H1 (cell line): ENCODE measurements around the gene RABL6. TPM values are rescaled to one million over a fixed set of nuclear protein-coding genes. Genes with fewer than 3 reads are reported as not detected.

ENCODE experiments used
- CTCF ChIA-PET: fragments of 300-600 bp; sonication (Branson Sonifier 250); formaldehyde crosslinking; loops from one replicate; lab custom pipeline; 2021; ENCODE audit not compliant: partially characterized antibody; lab: Charles Lee
- POLR2A ChIA-PET: fragments of 300-600 bp; sonication (Branson Sonifier 250); formaldehyde crosslinking; loops from one replicate; lab custom pipeline; 2021; ENCODE audit warnings: inconsistent platforms; ENCODE audit not compliant: partially characterized antibody; lab: Charles Lee
- DNase-seq, 2 experiments: peaks; one replicate each; pipeline versions ENCODE4 v3.0.0 to v3.0.0-alpha.2; 2010 to 2022; ENCODE audit warnings: low spot score in 2 of 2, low read depth in 1 of 2, mixed read lengths in 1 of 2
- FAIRE-seq: peaks from 2 replicates; lab custom pipeline; 2011; peaks lifted over from hg19 to GRCh38; lab: Jason Lieb, UNC
- H2AFZ ChIP-seq: 2 replicates; pipeline ENCODE4 v1.8.1; 2012; ENCODE audit warnings: low read length, inconsistent platforms
- H2AK5ac ChIP-seq: 2 replicates; pipeline ENCODE4 v1.6.1; 2013; ENCODE audit warnings: low read depth, low read length
- H2BK120ac ChIP-seq: replicated peaks from 2 replicates; pipeline ENCODE3; 2013; ENCODE audit warnings: low read depth, low read length, inconsistent platforms
- H2BK12ac ChIP-seq: 2 replicates; pipeline ENCODE4 v1.6.1; 2013; ENCODE audit warnings: low read depth, low read length
- H2BK15ac ChIP-seq: 2 replicates; pipeline ENCODE4 v1.6.1; 2013; ENCODE audit warnings: low read length
- H2BK20ac ChIP-seq: 2 replicates; pipeline ENCODE4 v1.6.1; 2013; ENCODE audit warnings: low read length
- H2BK5ac ChIP-seq: 2 replicates; pipeline ENCODE4 v1.6.1; 2013; ENCODE audit warnings: low read depth, low read length
- H3K14ac ChIP-seq: 2 replicates; pipeline ENCODE4 v1.6.1; 2013; ENCODE audit warnings: inconsistent platforms; ENCODE audit not compliant: insufficient read length
- H3K18ac ChIP-seq: 2 replicates; pipeline ENCODE4 v1.6.1; 2013; ENCODE audit warnings: low read length; ENCODE audit errors: extremely low read depth
- H3K23ac ChIP-seq: 2 replicates; pipeline ENCODE4 v1.6.1; 2013; ENCODE audit warnings: inconsistent platforms; ENCODE audit not compliant: insufficient read length
- H3K23me2 ChIP-seq: 2 replicates; pipeline ENCODE4 v1.6.1; 2013; ENCODE audit warnings: low read depth, low read length
- H3K27ac ChIP-seq: 2 replicates; pipeline ENCODE4 v1.6.1; 2011; ENCODE audit warnings: low read depth, low read length, inconsistent platforms
- H3K27me3 ChIP-seq, 4 experiments: replicated peaks in 1 of 4; 1 replicate in 1 of 4; 2 replicates in 3 of 4; pipeline versions ENCODE4 v1.6.1 to v1.8.1; 2011 to 2013; ENCODE audit warnings: low read length in 3 of 4, mild to moderate bottlenecking in 3 of 4, inconsistent platforms in 2 of 4, mixed read lengths in 2 of 4, moderate library complexity in 1 of 4; ENCODE audit not compliant: control insufficient read depth in 3 of 4, insufficient read depth in 3 of 4; ENCODE audit errors: extremely low read depth in 1 of 4
- H3K36me3 ChIP-seq, 4 experiments: 2 replicates each; pipeline versions ENCODE4 v1.6.1 to v1.8.1; 2011 to 2013; ENCODE audit warnings: mild to moderate bottlenecking in 4 of 4, low read length in 3 of 4, moderate library complexity in 2 of 4, control low read depth in 1 of 4, inconsistent platforms in 1 of 4; ENCODE audit not compliant: insufficient read depth in 4 of 4, control insufficient read depth in 2 of 4
- H3K4ac ChIP-seq: replicated peaks from 2 replicates; pipeline ENCODE3; 2013; ENCODE audit warnings: low read length, low read depth, mixed read lengths, inconsistent platforms; ENCODE audit not compliant: insufficient read length
- H3K4me1 ChIP-seq, 4 experiments: replicated peaks in 1 of 4; 1 replicate in 1 of 4; 2 replicates in 3 of 4; pipeline versions ENCODE4 v1.6.1 to v1.8.1; 2011 to 2013; ENCODE audit warnings: low read length in 3 of 4, inconsistent platforms in 2 of 4, mixed read lengths in 1 of 4; ENCODE audit not compliant: insufficient read depth in 4 of 4, control insufficient read depth in 3 of 4
- H3K4me2 ChIP-seq, 2 experiments: 2 replicates each; pipeline versions ENCODE4 v1.6.1 to v1.8.1; 2011 to 2013; ENCODE audit warnings: low read depth in 2 of 2, low read length in 2 of 2, control low read depth in 1 of 2, inconsistent platforms in 1 of 2, mild to moderate bottlenecking in 1 of 2; ENCODE audit not compliant: insufficient read depth in 1 of 2
- H3K4me3 ChIP-seq, 4 experiments: fragments of 200-600, 300-600 bp in 1 of 4; sonication (generic), shearing (Covaris generic), sonication (Bioruptor Twin) in 1 of 4; 2 replicates each; pipeline versions ENCODE4 v1.5.1 to v1.8.1; 2011 to 2016; ENCODE audit warnings: low read length in 4 of 4, low read depth in 3 of 4, control low read depth in 2 of 4, inconsistent platforms in 2 of 4, mild to moderate bottlenecking in 2 of 4, mixed read lengths in 1 of 4, moderate library complexity in 1 of 4; ENCODE audit not compliant: insufficient read depth in 2 of 4; ENCODE audit errors: extremely low read depth in 1 of 4
- H3K56ac ChIP-seq: replicated peaks from 2 replicates; pipeline ENCODE3; 2013; ENCODE audit warnings: low read depth, mild to moderate bottlenecking, mixed read lengths, low read length, inconsistent platforms; ENCODE audit not compliant: insufficient read length
- H3K79me1 ChIP-seq: 2 replicates; pipeline ENCODE4 v1.6.1; 2013; ENCODE audit warnings: low read depth, low read length, control low read depth
- H3K79me2 ChIP-seq, 2 experiments: 2 replicates each; pipeline versions ENCODE4 v1.6.1 to v1.8.1; 2012 to 2013; ENCODE audit warnings: low read length in 2 of 2, mild to moderate bottlenecking in 2 of 2, inconsistent platforms in 1 of 2; ENCODE audit not compliant: insufficient read depth in 2 of 2, control insufficient read depth in 1 of 2
- H3K9ac ChIP-seq, 4 experiments: replicated peaks in 1 of 4; 1 replicate in 1 of 4; 2 replicates in 3 of 4; pipeline versions ENCODE4 v1.6.1 to v1.8.1; 2011 to 2013; ENCODE audit warnings: low read depth in 3 of 4, low read length in 3 of 4, control low read depth in 2 of 4, mild to moderate bottlenecking in 2 of 4, moderate library complexity in 2 of 4, inconsistent platforms in 1 of 4; ENCODE audit errors: extremely low read depth in 1 of 4
- H3K9me3 ChIP-seq, 2 experiments: 2 replicates each; pipeline versions ENCODE4 v1.6.1 to v1.8.1; 2012 to 2013; ENCODE audit warnings: mild to moderate bottlenecking in 2 of 2, moderate library complexity in 2 of 2, control low read depth in 1 of 2, inconsistent platforms in 1 of 2, low read depth in 1 of 2, low read length in 1 of 2, mixed read lengths in 1 of 2; ENCODE audit not compliant: insufficient read depth in 2 of 2
- H4K20me1 ChIP-seq, 2 experiments: replicated peaks in 1 of 2; 2 replicates each; pipeline versions ENCODE3 to v1.8.1; 2011 to 2013; ENCODE audit warnings: inconsistent platforms in 2 of 2, low read length in 2 of 2, mild to moderate bottlenecking in 1 of 2; ENCODE audit not compliant: insufficient read depth in 2 of 2, control insufficient read depth in 1 of 2
- H4K5ac ChIP-seq: 2 replicates; pipeline ENCODE4 v1.6.1; 2013; ENCODE audit warnings: low read length, low read depth, mixed read lengths, inconsistent platforms; ENCODE audit not compliant: insufficient read length
- H4K8ac ChIP-seq: 2 replicates; pipeline ENCODE4 v1.8.0; 2013; ENCODE audit warnings: mild to moderate bottlenecking, moderate library complexity, low read length, inconsistent platforms; ENCODE audit not compliant: insufficient read depth; ENCODE audit errors: extremely low read depth
- H4K91ac ChIP-seq: replicated peaks from 2 replicates; pipeline ENCODE3; 2013; ENCODE audit warnings: low read length, mixed read lengths, inconsistent platforms; ENCODE audit not compliant: insufficient read length
- EGR1 ChIP-seq: IDR thresholded peaks from 2 replicates; pipeline ENCODE4 v1.6.1; 2011; ENCODE audit warnings: low read depth, low read length, borderline replicate concordance
- GABPA ChIP-seq: IDR thresholded peaks from 2 replicates; pipeline ENCODE4 v1.6.1; 2011; ENCODE audit warnings: mild to moderate bottlenecking, low read length, moderate library complexity, borderline replicate concordance; ENCODE audit not compliant: insufficient read depth
- HDAC2 ChIP-seq, 2 experiments: fragments of 300-600 bp in 1 of 2; sonication (generic) in 1 of 2; IDR thresholded peaks; 2 replicates each; pipeline ENCODE4 v1.6.1; 2011 to 2012; ENCODE audit warnings: low read depth in 2 of 2, low read length in 2 of 2, mild to moderate bottlenecking in 2 of 2, moderate library complexity in 2 of 2, borderline replicate concordance in 1 of 2, inconsistent platforms in 1 of 2
- WGBS, 2 experiments: shearing (Covaris generic) in 1 of 2; methylation state at CpG; one replicate each; pipeline versions ENCODE4 v1.1.6 to v1.1.7; 2013 to 2015; ENCODE audit warnings: low lambda C conversion rate in 2 of 2, mixed read lengths in 2 of 2, inconsistent platforms in 1 of 2, low coverage in 1 of 2, missing lambda C conversion rate in 1 of 2; ENCODE audit not compliant: insufficient replicate concordance in 2 of 2, insufficient coverage in 1 of 2, insufficient read length in 1 of 2; ENCODE audit errors: extremely low coverage in 1 of 2, missing lambda C conversion rate in 1 of 2; 5-methylcytosine and 5-hydroxymethylcytosine counted together
- polyA plus RNA-seq, 7 experiments: library from polyadenylated mRNA; depleted of rRNA in 3 of 7; stranded (reverse) in 5 of 7; unstranded in 2 of 7; fragments of >200 nt in 5 of 7; fragments of 200-250 nt in 2 of 7; gene quantifications; 1 replicate in 5 of 7; 2 replicates in 1 of 7; 4 replicates in 1 of 7; pipeline versions ENCODE4 v1.2.1 to v1.2.3, GENCODE V29; 2011 to 2013; ENCODE audit warnings: missing spikeins in 2 of 7, mixed read lengths in 2 of 7
- total RNA-seq: library from RNA; stranded (reverse); fragmentation: NEBNext Ultra II Directional; extraction: Animal tissue kit (Norgen Biotek cat#: 25700); gene quantifications from 2 replicates; pipeline ENCODE4 v1.2.1, GENCODE V29; 2021
- TF ChIP-seq, protein P1 (sequence below): IDR thresholded peaks from 2 replicates; pipeline ENCODE4 v1.6.1; 2012; ENCODE audit warnings: low read length, inconsistent platforms

RABL6 gene
- total and polyA plus RNA-seq, 2 of the 8 experiments (the other 6 are each of a cell fraction or from before 2014, with no cell fraction given) = 70.1 to 130 TPM

DNA sequence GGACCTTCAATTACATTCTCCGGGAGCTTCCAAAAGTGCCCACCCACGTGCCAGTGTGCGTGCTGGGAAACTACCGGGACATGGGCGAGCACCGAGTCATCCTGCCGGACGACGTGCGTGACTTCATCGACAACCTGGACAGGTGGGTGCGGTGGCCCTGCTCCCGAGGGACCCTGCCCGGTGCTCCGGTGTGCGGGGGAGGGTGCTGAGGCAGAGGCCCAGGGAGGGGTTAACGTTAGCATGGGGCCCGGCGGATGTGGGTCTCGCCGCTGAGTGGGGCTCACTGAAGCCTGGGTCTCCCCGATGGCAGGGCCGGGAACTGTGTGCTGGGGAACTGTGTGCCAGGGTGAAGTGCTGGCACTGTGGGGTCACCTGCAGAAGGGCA lies 24.0 kb downstream of the RABL6 start:
- Histone ChIP-seq H3K79me1 (no peaks in the 10 kb centered on the region), H2BK20ac (no peak overlapping the region), H2BK15ac (no peak overlapping the region), H2BK12ac (no peak overlapping the region), H3K27me3 (no peaks in the 10 kb centered on the region), H3K4ac (no peak overlapping the region), H3K9me3 (no peaks in the 10 kb centered on the region), H4K5ac (no peak overlapping the region), H3K79me2 (no peaks in the 10 kb centered on the region), H2AFZ (no peak overlapping the region), H3K27ac (no peak overlapping the region), H3K14ac (no peak overlapping the region), H3K4me2 (no peak overlapping the region), H2AK5ac (no peak overlapping the region), H4K8ac (peak overlapping the region; percentile 25; the same call in 1 of the 2 replicates), H3K4me3 (no peak overlapping the region), H3K4me1 (no peaks in the 10 kb centered on the region), H3K18ac (no peak overlapping the region), H3K36me3 (peaks cover 13 to 41% (median 33%) of the 10 kb centered on the region in 4 experiments), H3K23me2 (no peaks in the 10 kb centered on the region), H3K23ac (no peak overlapping the region), H3K9ac (no peak overlapping the region), H3K56ac (no peak overlapping the region), H2BK5ac (no peak overlapping the region), H4K91ac (no peak overlapping the region), H2BK120ac (no peak overlapping the region), H4K20me1 (peaks cover 3 to 17% of the 10 kb centered on the region in 2 experiments)
- DNase-seq (no peak), FAIRE-seq (no peak)
- TF ChIP-seq, protein P1, sequence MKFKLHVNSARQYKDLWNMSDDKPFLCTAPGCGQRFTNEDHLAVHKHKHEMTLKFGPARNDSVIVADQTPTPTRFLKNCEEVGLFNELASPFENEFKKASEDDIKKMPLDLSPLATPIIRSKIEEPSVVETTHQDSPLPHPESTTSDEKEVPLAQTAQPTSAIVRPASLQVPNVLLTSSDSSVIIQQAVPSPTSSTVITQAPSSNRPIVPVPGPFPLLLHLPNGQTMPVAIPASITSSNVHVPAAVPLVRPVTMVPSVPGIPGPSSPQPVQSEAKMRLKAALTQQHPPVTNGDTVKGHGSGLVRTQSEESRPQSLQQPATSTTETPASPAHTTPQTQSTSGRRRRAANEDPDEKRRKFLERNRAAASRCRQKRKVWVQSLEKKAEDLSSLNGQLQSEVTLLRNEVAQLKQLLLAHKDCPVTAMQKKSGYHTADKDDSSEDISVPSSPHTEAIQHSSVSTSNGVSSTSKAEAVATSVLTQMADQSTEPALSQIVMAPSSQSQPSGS = no peak
- TF ChIP-seq GABPA (no peak), HDAC2 (IDR thresholded peaks at IDR 0.05; ENCODE audit: borderline replicate concordance in 1 of 2, low read depth in 2 of 2, low read length in 2 of 2) (no peak), EGR1 (no peak)
- CTCF ChIA-PET = interaction anchor here (0.6 to 9.0 kb wide), 5 partner anchors 11 to 391 kb away, joined by 3 to 55 read pairs (median 3); partner anchors contain the start of gene AJM1
- POLR2A ChIA-PET = interaction anchor here (0.6 to 20.5 kb wide), 6 partner anchors 9 to 386 kb away, joined by 3 to 248 read pairs (median 4); partner anchors contain the start of genes AJM1, MAMDC4 and RABL6
- WGBS, 2 experiments = 97% methylated on average over 23 of the region's 23 CpGs; no CpG with 5 or more reads in 1 of the 2 experiments
